Chondrocyte (in vitro differentiated cells): ENCODE measurements around the gene SUPT4H1. TPM values are rescaled to one million over a fixed set of nuclear protein-coding genes. Genes with fewer than 3 reads are reported as not detected.

Source experiments
- DNase-seq: peaks from one replicate; pipeline ENCODE4 v3.0.0; 2021; ENCODE audit warnings: mixed read lengths, low spot score
- H3K27ac Mint-ChIP-seq: one replicate; pipeline ENCODE4 v1.8.0; 2021; ENCODE audit warnings: mild to moderate bottlenecking, moderate library complexity, mixed read lengths; ENCODE audit not compliant: unreplicated experiment
- H3K27me3 Mint-ChIP-seq: 2 replicates; pipeline ENCODE4 v1.8.0; 2021; ENCODE audit warnings: low read depth, mixed read lengths
- H3K36me3 Mint-ChIP-seq: 2 replicates; pipeline ENCODE4 v1.8.0; 2021; ENCODE audit warnings: low read depth, mixed read lengths
- H3K4me1 Mint-ChIP-seq: 2 replicates; pipeline ENCODE4 v1.8.0; 2021; ENCODE audit warnings: low read depth, mild to moderate bottlenecking, mixed read lengths
- H3K4me3 Mint-ChIP-seq: one replicate; pipeline ENCODE4 v1.8.0; 2021; ENCODE audit warnings: mild to moderate bottlenecking, moderate library complexity, mixed read lengths; ENCODE audit not compliant: unreplicated experiment
- H3K9me3 Mint-ChIP-seq: 2 replicates; pipeline ENCODE4 v1.8.0; 2021; ENCODE audit warnings: low read depth, mixed read lengths
- CTCF ChIP-seq: fragments of 200-600 bp; sonication (generic); IDR thresholded peaks from 2 replicates; pipeline ENCODE4 v1.5.0; 2021; ENCODE audit warnings: antibody characterized with exemption, mild to moderate bottlenecking, moderate library complexity
- total RNA-seq: library from RNA; stranded (reverse); gene quantifications from 3 replicates; pipeline ENCODE4 v1.2.1, GENCODE V29; 2021

Gene SUPT4H1
- total RNA-seq, 1 donor from 2014 or later = 57.4 TPM

GRCh38 chr17:58362368-58363014, 10.5 kb upstream of the SUPT4H1 start:
- no peaks in the 10 kb centered on the region for H3K9me3 Mint-ChIP-seq
- H3K36me3 Mint-ChIP-seq = no peaks in the 10 kb centered on the region
- peaks cover 2% of the 10 kb centered on the region for H3K27me3 Mint-ChIP-seq
- TF ChIP-seq CTCF = no peak
- H3K4me3 Mint-ChIP-seq = no peak overlapping the region
- DNase-seq = no peak
- no peaks in the 10 kb centered on the region for H3K4me1 Mint-ChIP-seq
- no peak overlapping the region for H3K27ac Mint-ChIP-seq

- H3K27me3 Mint-ChIP-seq = peaks cover 2% of the 10 kb centered on the region
- no peak for TF ChIP-seq CTCF
- no peak overlapping the region for H3K27ac Mint-ChIP-seq
- no peak for DNase-seq
- no peaks in the 10 kb centered on the region for H3K4me1 Mint-ChIP-seq
- no peaks in the 10 kb centered on the region for H3K9me3 Mint-ChIP-seq
- H3K4me3 Mint-ChIP-seq = no peak overlapping the region
- H3K36me3 Mint-ChIP-seq = no peaks in the 10 kb centered on the region
Observed at GRCh38 chr17:58360296-58361063, 8.5 kb upstream of the SUPT4H1 start.

GRCh38 chr17:58358408-58359172, 6.6 kb upstream of the SUPT4H1 start:
- no peak for DNase-seq
- Mint-ChIP-seq H3K27me3 (no peaks in the 10 kb centered on the region), H3K4me1 (no peaks in the 10 kb centered on the region), H3K27ac (no peak overlapping the region), H3K4me3 (no peak overlapping the region), H3K36me3 (no peaks in the 10 kb centered on the region), H3K9me3 (no peaks in the 10 kb centered on the region)
- no peak for TF ChIP-seq CTCF

- Mint-ChIP-seq H3K9me3 (no peaks in the 10 kb centered on the region), H3K27me3 (no peaks in the 10 kb centered on the region), H3K4me3 (no peak overlapping the region), H3K36me3 (no peaks in the 10 kb centered on the region), H3K4me1 (peaks cover 9% of the 10 kb centered on the region), H3K27ac (no peak overlapping the region)
- TF ChIP-seq CTCF = no peak
- no peak for DNase-seq
Observed at GRCh38 chr17:58357312-58358297, 5.6 kb upstream of the SUPT4H1 start.
